ENCODE results near the gene AUNIP.

- TF ChIP-seq, protein P1, sequence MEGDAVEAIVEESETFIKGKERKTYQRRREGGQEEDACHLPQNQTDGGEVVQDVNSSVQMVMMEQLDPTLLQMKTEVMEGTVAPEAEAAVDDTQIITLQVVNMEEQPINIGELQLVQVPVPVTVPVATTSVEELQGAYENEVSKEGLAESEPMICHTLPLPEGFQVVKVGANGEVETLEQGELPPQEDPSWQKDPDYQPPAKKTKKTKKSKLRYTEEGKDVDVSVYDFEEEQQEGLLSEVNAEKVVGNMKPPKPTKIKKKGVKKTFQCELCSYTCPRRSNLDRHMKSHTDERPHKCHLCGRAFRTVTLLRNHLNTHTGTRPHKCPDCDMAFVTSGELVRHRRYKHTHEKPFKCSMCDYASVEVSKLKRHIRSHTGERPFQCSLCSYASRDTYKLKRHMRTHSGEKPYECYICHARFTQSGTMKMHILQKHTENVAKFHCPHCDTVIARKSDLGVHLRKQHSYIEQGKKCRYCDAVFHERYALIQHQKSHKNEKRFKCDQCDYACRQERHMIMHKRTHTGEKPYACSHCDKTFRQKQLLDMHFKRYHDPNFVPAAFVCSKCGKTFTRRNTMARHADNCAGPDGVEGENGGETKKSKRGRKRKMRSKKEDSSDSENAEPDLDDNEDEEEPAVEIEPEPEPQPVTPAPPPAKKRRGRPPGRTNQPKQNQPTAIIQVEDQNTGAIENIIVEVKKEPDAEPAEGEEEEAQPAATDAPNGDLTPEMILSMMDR (IDR thresholded peaks at IDR 0.05) = no peak
- TF ChIP-seq EP300 (IDR thresholded peaks at IDR 0.05) (no peak), POLR2A (IDR thresholded peaks at IDR 0.05) (no peak)
Measured at GRCh38 chr1:25815208-25816111, 43.8 kb downstream of the AUNIP start.

Measured in upper lobe of left lung (tissue), 4 donors.